Endothelial cell of umbilical vein (primary cell): ENCODE results near the gene NAALADL1. TPM values are rescaled to one million over a fixed set of nuclear protein-coding genes. Genes with fewer than 3 reads are reported as not detected.

Experiments
- BruUV-seq: library from RNA; stranded (reverse); fragments of 400-500 nt; replicated peaks from 2 replicates; lab custom pipeline; 2021; lab: Mats Ljungman, UMichigan
- CTCF ChIA-PET: fragments of 300-600, 350-600 bp; sonication (Branson Sonifier 250); formaldehyde crosslinking; loops from one replicate; lab custom pipeline; 2021; ENCODE audit warnings: antibody characterized with exemption, inconsistent platforms; lab: Charles Lee
- POLR2A ChIA-PET: fragments of 300-600, 350-600 bp; sonication (Branson Sonifier 250); formaldehyde crosslinking; loops from one replicate; lab custom pipeline; 2021; ENCODE audit warnings: antibody characterized with exemption, inconsistent platforms; lab: Charles Lee
- DNase-seq: peaks from one replicate; pipeline ENCODE4 v3.0.0-alpha.2; 2011; ENCODE audit warnings: low read depth, low spot score
- FAIRE-seq: peaks from 2 replicates; lab custom pipeline; 2011; peaks lifted over from hg19 to GRCh38; lab: Jason Lieb, UNC
- H2AFZ ChIP-seq: 2 replicates; pipeline ENCODE4 v1.6.0; 2012; ENCODE audit warnings: low read depth, low read length, control low read depth, inconsistent platforms
- H3K27ac ChIP-seq: 2 replicates; pipeline ENCODE4 v1.5.1; 2011; ENCODE audit warnings: low read depth, mild to moderate bottlenecking, control low read depth, low read length, moderate library complexity; ENCODE audit not compliant: insufficient read depth
- H3K27me3 ChIP-seq, 2 experiments: 2 replicates each; pipeline versions ENCODE4 v1.6.0 to v1.6.1; 2011; ENCODE audit warnings: low read length in 2 of 2, mixed read lengths in 1 of 2; ENCODE audit not compliant: control insufficient read depth in 2 of 2, insufficient read depth in 2 of 2
- H3K36me3 ChIP-seq, 2 experiments: 2 replicates in 1 of 2; 3 replicates in 1 of 2; pipeline ENCODE4 v1.5.1; 2011; ENCODE audit warnings: low read length in 2 of 2, mild to moderate bottlenecking in 1 of 2, moderate library complexity in 1 of 2; ENCODE audit not compliant: control insufficient read depth in 2 of 2, insufficient read depth in 2 of 2; ENCODE audit errors: extremely low read depth in 1 of 2
- H3K4me1 ChIP-seq: 3 replicates; pipeline ENCODE4 v1.5.1; 2011; ENCODE audit warnings: mild to moderate bottlenecking, low read length; ENCODE audit not compliant: control insufficient read depth, insufficient read depth; ENCODE audit errors: extremely low read depth
- H3K4me2 ChIP-seq: 2 replicates; pipeline ENCODE4 v1.6.1; 2011; ENCODE audit warnings: low read length, control low read depth, mixed read lengths; ENCODE audit not compliant: insufficient read depth
- H3K4me3 ChIP-seq, 3 experiments: fragments of 200-600 bp in 1 of 3; sonication (generic), shearing (Covaris generic) in 1 of 3; replicated peaks in 1 of 3; 2 replicates each; pipeline ENCODE4 v1.5.1; 2011 to 2016; ENCODE audit warnings: control low read depth in 3 of 3, low read length in 3 of 3, mild to moderate bottlenecking in 2 of 3, inconsistent platforms in 1 of 3, low read depth in 1 of 3, moderate library complexity in 1 of 3; ENCODE audit not compliant: insufficient read depth in 1 of 3
- H3K79me2 ChIP-seq: 2 replicates; pipeline ENCODE4 v1.6.0; 2012; ENCODE audit warnings: low read length, inconsistent platforms; ENCODE audit not compliant: control insufficient read depth, insufficient read depth
- H3K9ac ChIP-seq: replicated peaks from 2 replicates; pipeline ENCODE3; 2011; ENCODE audit warnings: low read length, control low read depth; ENCODE audit not compliant: insufficient read depth; ENCODE audit errors: extremely low read depth
- H3K9me1 ChIP-seq: replicated peaks from 3 replicates; pipeline ENCODE4 v1.6.0; 2011; ENCODE audit warnings: mild to moderate bottlenecking, low read length; ENCODE audit not compliant: control insufficient read depth, insufficient read depth; ENCODE audit errors: extremely low read depth
- H3K9me3 ChIP-seq: replicated peaks from 2 replicates; pipeline ENCODE4 v1.5.1; 2012; ENCODE audit warnings: low read length, inconsistent platforms; ENCODE audit not compliant: control insufficient read depth, insufficient read depth
- H4K20me1 ChIP-seq: replicated peaks from 2 replicates; pipeline ENCODE3; 2011; ENCODE audit warnings: mild to moderate bottlenecking, low read length; ENCODE audit not compliant: control insufficient read depth, insufficient read depth; ENCODE audit errors: extremely low read depth
- EZH2 ChIP-seq: IDR thresholded peaks from 2 replicates; pipeline ENCODE4 v1.6.1; 2012; ENCODE audit warnings: borderline replicate concordance, low read depth, mild to moderate bottlenecking, moderate library complexity, low read length, inconsistent platforms; ENCODE audit not compliant: severe bottlenecking
- FOS ChIP-seq: IDR thresholded peaks from 2 replicates; pipeline ENCODE4 v1.6.1; 2011; ENCODE audit warnings: mild to moderate bottlenecking, low read length, moderate library complexity, borderline replicate concordance; ENCODE audit not compliant: insufficient read depth
- POLR2A ChIP-seq: IDR thresholded peaks from 2 replicates; pipeline ENCODE4 v1.6.1; 2012; ENCODE audit warnings: low read depth, mild to moderate bottlenecking, control low read depth, low read length
- POLR2AphosphoS5 ChIP-seq: IDR thresholded peaks from 2 replicates; pipeline ENCODE4 v1.6.1; 2012; ENCODE audit warnings: low read depth, mild to moderate bottlenecking, control low read depth, low read length, moderate library complexity; ENCODE audit not compliant: insufficient read depth
- dilution Hi-C: fragments of 300-500 bp; cut with MboI; formaldehyde crosslinking; loops from one replicate; pipeline ENCODE4 v1.15.0; 2019; ENCODE audit warnings: low sequenced_read_pairs; ENCODE audit not compliant: extremely low pct_ligation_motif_present
- intact Hi-C: fragments of 100-400 bp; cut with micrococcal nuclease; formaldehyde crosslinking; loops from one replicate; pipeline ENCODE4 v1.10.0; 2022
- polyA plus RNA-seq, 4 experiments: library from polyadenylated mRNA; depleted of rRNA in 3 of 4; stranded (reverse) in 3 of 4; unstranded in 1 of 4; fragments of >200 nt; gene quantifications; 2 replicates each; pipeline versions ENCODE4 v1.2.1 to v1.2.3, GENCODE V29; 2011 to 2012; ENCODE audit warnings: missing spikeins in 1 of 4
- total RNA-seq: library from RNA; stranded (reverse); gene quantifications from 2 replicates; pipeline ENCODE4 v1.2.3, GENCODE V29; 2021
- TF ChIP-seq, protein P1 (sequence below), 2 donors: IDR thresholded peaks; 1 replicate in 1 of 2; 2 replicates in 1 of 2; pipeline ENCODE4 v1.5.1; 2011; ENCODE audit warnings: low read length in 2 of 2, mild to moderate bottlenecking in 2 of 2, moderate library complexity in 2 of 2, control low read depth in 1 of 2, inconsistent platforms in 1 of 2, low read depth in 1 of 2; ENCODE audit not compliant: insufficient read depth in 1 of 2; ENCODE audit errors: extremely low read depth in 1 of 2
- TF ChIP-seq, protein P2 (sequence below): IDR thresholded peaks from 2 replicates; pipeline ENCODE4 v1.6.1; 2011; ENCODE audit not compliant: insufficient read depth, insufficient read length

Gene NAALADL1
- total and polyA plus RNA-seq, 2 donors (not counting 3 experiments of a cell fraction or from before 2014, with no cell fraction given): 6.8 to 13.9 TPM

DNA sequence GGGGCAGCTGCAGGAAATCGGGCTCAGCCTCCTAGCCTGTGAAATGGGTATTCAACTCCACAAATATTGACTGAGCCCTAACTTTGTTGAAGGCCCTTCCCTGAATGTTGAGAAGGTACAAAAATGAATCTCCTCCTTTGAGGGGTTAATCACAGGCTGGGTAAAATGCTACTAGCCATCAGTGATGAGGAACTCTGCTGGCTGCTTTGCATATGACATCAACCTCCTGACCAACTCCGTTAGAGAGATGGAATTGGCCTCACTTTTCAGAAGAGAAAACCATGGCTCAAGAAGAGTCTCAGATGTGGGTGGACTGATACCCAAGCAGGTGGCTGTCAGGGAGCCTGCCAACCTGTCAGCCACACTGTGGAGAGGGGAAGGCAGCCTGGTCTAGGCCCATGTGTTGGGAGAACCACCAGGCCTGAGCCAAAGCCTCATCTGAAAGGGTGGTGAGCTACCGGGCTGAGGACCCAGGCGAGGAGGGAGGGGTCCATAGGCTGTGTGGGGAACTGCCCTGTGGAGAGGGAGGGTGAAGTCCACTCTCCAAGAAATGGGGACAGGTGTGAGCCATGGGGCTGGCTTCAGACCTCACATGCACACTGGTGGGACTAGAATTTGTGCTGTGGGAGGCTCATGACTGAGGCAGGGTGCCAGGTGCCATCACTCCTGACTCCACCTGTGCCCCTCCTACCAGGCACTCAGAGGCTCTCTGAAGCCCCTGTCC, 13.7 kb upstream of the NAALADL1 start:
- FAIRE-seq: no peak
- H3K9me3 ChIP-seq: no peaks in the 10 kb centered on the region
- H4K20me1 ChIP-seq: no peaks in the 10 kb centered on the region
- H2AFZ ChIP-seq: no peak overlapping the region
- CTCF ChIA-PET: no interaction called here
- no peak overlapping the region for H3K9ac ChIP-seq
- dilution Hi-C loops: no loop called here
- intact Hi-C loops: no loop called here
- H3K36me3 ChIP-seq: no peaks in the 10 kb centered on the region
- no peak overlapping the region for H3K4me3 ChIP-seq
- DNase-seq: no peak
- no peaks in the 10 kb centered on the region for H3K79me2 ChIP-seq
- H3K4me2 ChIP-seq: no peak overlapping the region
- TF ChIP-seq POLR2A: no peak
- H3K27ac ChIP-seq: no peak overlapping the region
- H3K4me1 ChIP-seq: no peaks in the 10 kb centered on the region
- BruUV-seq: no TSS peak
- POLR2A ChIA-PET: interaction anchor here (0.6 to 0.7 kb wide), 2 partner anchors 14 to 190 kb away, joined by 3 to 4 read pairs; partner anchors contain the start of genes NAALADL1 and POLA2
- H3K27me3 ChIP-seq: no peaks in the 10 kb centered on the region
- no peaks in the 10 kb centered on the region for H3K9me1 ChIP-seq

DNA sequence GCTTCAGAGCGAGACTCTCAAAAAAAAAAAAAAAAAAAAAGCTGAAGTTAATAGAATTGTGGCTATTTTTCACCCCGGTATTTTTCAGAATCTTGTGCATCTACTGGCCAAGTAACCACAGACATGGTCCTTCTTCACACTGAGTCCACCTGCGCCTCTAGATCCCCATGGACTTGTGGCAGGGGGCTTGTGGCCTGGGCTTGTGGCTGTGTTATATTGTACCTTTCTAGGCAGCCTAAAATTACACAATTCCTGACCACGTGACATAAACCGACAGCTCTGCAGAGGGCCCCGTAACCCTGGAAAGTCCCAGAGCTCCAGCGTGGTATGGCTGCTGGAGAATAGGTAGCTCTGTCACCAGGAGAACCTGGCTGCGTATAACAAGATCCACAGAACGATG, 10.9 kb upstream of the NAALADL1 start:
- FAIRE-seq (no peak), DNase-seq (no peak)
- H3K4me3 ChIP-seq: no peak overlapping the region
- no peaks in the 10 kb centered on the region for H4K20me1 ChIP-seq
- no peaks in the 10 kb centered on the region for H3K4me1 ChIP-seq
- no peaks in the 10 kb centered on the region for H3K9me1 ChIP-seq
- H3K9me3 ChIP-seq: no peaks in the 10 kb centered on the region
- H3K36me3 ChIP-seq: no peaks in the 10 kb centered on the region
- H3K27ac ChIP-seq: no peak overlapping the region
- H2AFZ ChIP-seq: no peak overlapping the region
- no peak overlapping the region for H3K9ac ChIP-seq
- intact Hi-C loops: no loop called here
- POLR2A ChIA-PET: no interaction called here
- no peaks in the 10 kb centered on the region for H3K27me3 ChIP-seq
- BruUV-seq: no TSS peak
- H3K79me2 ChIP-seq: no peaks in the 10 kb centered on the region
- dilution Hi-C loops: no loop called here
- TF ChIP-seq, protein P1, sequence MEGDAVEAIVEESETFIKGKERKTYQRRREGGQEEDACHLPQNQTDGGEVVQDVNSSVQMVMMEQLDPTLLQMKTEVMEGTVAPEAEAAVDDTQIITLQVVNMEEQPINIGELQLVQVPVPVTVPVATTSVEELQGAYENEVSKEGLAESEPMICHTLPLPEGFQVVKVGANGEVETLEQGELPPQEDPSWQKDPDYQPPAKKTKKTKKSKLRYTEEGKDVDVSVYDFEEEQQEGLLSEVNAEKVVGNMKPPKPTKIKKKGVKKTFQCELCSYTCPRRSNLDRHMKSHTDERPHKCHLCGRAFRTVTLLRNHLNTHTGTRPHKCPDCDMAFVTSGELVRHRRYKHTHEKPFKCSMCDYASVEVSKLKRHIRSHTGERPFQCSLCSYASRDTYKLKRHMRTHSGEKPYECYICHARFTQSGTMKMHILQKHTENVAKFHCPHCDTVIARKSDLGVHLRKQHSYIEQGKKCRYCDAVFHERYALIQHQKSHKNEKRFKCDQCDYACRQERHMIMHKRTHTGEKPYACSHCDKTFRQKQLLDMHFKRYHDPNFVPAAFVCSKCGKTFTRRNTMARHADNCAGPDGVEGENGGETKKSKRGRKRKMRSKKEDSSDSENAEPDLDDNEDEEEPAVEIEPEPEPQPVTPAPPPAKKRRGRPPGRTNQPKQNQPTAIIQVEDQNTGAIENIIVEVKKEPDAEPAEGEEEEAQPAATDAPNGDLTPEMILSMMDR (IDR thresholded peaks at IDR 0.05; ENCODE audit: extremely low read depth in 1 of 2, insufficient read depth in 1 of 2, low read depth in 1 of 2, low read length in 2 of 2): no peak
- TF ChIP-seq FOS (no peak), EZH2 (no peak), POLR2AphosphoS5 (no peak), POLR2A (no peak)
- TF ChIP-seq, protein P2, sequence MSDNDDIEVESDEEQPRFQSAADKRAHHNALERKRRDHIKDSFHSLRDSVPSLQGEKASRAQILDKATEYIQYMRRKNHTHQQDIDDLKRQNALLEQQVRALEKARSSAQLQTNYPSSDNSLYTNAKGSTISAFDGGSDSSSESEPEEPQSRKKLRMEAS: no peak
- no peak overlapping the region for H3K4me2 ChIP-seq
- CTCF ChIA-PET: interaction anchor here (1.1 kb wide), 1 partner anchor 13 kb away, joined by 4 read pairs; no protein-coding TSS in a partner anchor
